Amniotic epithelial cell (primary cell): ENCODE data around the gene CCDC107.

Experiments
- DNase-seq: peaks from one replicate; pipeline ENCODE4 v3.0.0-alpha.2; 2010; ENCODE audit warnings: low read depth

Gene CCDC107

GRCh38 chr9:35684921-35685320 lies 26.8 kb downstream of the CCDC107 start:
- no peak for DNase-seq

DNA sequence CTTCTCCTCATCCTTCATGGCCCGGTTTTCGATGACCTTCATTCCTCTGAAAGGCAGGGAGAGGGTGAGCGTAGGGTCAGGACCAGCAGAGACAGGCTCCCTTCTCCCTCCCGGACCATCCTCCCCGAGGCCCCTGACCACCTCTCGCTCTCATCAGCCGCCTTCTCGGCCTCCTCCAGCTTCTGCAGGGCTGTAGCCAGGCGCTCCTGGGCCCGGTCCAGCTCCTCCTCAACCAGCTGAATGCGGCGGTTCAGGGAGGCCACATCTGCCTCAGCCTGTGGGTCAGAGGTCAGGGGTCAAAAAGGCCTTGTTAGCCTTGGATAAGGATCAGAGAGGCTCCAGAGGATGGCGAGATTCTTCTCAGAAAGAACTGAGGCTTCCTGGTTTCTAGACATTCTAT lies 27.4 kb downstream of the CCDC107 start:
- DNase-seq = no peak

GRCh38 chr9:35686222-35687203 lies 28.4 kb downstream of the CCDC107 start:
- peak; percentile 45 for DNase-seq

DNA sequence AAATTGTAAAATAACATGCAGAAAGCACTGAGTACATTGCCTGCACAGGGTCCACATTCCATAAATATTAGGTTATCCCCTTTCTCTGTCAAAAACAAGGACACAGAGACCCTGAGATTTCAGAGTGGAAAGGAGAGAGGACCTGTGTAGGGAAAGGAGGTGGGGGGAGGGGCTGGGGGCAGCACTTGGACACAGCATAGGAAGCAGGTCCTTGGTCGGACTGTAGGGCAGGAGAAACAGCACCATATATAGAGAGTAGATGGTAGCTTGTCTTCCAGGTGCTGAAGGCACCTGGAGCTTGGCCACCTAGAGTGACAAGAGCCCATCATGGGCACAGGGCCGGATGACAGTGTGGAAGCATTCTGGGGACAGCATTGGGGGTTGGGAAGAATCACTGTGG lies 29.2 kb downstream of the CCDC107 start:
- DNase-seq = no peak

GRCh38 chr9:35687972-35688557 lies 30.0 kb downstream of the CCDC107 start:
- no peak for DNase-seq

- DNase-seq = peak; percentile 86
Measured at GRCh38 chr9:35688558-35689541, 30.8 kb downstream of the CCDC107 start.

DNA sequence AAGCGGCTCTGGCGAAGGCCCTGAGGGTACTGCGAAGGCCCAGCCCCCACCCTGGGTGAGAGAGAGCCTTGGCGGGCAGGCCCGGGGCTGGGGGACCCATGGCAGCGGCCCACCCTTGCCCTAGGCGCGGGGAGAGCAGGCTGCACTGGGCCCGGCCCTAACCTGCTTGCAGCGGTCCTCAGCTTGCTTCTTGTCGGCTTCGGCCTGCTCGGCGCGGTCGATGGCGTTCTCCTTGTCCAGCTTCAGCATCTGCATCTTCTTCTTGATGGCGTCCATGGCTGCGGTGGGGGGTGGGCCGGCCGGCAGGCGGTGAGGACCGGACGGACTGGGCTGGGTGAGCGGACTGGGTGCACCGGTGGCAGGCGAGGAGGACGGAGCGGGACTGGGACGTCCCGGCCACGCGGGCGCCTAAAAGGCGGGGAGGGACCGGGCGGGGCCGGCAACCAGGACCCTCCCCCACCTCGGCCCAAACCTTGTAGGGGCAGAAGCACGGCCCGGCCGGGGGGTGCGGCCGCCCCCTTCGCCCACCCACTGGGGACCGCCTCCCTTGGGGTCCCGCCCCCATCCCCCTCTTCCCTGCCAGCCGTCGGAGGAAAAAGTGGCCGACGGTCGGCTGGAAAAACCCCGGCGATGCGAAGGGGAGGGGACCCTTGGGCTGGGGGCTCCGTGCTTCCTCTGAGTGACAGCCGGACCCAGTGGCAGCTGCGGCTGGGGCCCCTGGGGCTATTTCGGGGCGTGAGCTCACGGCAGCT lies 31.6 kb downstream of the CCDC107 start, which contains the start of gene TPM2:
Gene TPM2 (minus strand): TSS at position 384 of the 752 bp plus-strand sequence. CDS start 108 bp downstream, at position 276.
- peak; percentile 88 for DNase-seq

- DNase-seq = peak; percentile 71
Measured at GRCh38 chr9:35690294-35690613, 32.2 kb downstream of the CCDC107 start.

DNA sequence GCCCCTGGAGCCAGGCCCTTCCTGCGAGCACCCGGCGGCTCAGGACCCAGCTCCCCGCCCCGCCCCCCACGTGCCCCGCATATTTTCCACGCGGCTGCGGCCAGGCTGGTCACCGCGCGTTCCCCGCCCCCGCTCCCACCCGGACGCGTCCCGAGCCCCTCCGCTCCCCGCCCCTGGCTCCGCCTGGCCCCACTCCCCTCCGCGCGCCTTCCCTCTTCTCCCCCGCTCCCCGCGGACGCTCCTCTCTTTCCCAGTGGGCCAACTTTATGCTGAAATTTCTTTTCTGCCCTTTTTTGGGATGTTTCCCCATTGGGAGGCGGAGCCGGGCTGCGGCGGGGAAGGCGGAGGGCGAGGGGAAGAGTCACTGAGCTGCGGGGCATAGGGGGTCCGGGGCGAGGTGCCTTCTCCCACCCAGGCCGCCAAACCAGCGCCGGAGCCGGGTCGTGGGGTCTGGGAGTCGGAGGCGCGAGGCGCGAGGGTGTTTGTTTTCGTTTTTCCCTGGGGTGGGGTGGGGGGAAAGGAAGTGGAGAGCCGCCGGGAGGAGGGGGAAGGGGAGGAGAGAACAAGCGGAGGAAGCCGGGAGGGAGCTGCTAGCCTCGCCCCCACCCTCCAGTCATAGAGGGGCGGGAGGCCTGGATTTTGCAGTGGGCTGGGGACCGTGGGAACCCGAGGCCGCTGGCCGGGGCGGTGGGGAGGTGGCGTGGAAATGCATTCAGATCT lies 32.7 kb downstream of the CCDC107 start:
- DNase-seq = peak; percentile 87

DNA sequence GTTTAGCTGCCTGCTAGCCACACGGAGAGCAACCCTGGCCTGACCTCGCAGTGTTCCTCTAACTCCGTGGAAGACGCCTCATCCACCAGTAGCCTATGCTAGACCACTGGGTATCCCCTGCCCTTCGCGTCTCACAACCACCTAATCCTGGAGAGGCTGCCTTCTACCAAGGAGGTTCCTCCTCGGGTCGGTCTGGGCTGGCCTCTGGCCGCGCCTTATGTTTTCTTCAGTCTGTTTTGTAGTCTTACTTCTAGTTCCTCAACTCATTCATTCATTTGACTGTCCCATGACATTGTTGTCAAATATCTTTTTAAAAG lies 33.2 kb downstream of the CCDC107 start:
- no peak for DNase-seq

GRCh38 chr9:35691757-35692301 lies 33.7 kb downstream of the CCDC107 start:
- no peak for DNase-seq

DNA sequence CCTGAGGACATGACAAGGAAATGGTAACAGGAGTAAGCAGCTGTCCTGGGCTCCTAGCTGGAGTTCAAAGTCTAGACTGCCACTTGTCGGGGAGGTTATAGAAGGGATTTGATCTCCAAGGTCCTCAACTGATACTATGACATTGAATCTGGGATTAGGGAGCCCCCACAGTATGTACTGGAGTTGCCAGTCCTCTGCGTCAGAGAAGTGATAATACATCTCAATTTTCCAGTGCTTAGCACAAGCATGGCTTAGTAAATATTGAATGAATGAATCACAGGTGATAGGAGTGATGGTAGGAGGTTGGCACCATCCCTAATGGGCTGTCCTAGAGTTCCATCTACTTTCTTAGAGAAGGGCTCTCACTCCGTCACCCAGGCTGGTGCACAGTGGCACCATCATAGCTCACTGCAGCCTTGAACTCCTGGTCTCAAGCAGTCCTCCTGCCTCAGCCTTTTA lies 37.9 kb downstream of the CCDC107 start:
- peak; percentile 73 for DNase-seq

DNA sequence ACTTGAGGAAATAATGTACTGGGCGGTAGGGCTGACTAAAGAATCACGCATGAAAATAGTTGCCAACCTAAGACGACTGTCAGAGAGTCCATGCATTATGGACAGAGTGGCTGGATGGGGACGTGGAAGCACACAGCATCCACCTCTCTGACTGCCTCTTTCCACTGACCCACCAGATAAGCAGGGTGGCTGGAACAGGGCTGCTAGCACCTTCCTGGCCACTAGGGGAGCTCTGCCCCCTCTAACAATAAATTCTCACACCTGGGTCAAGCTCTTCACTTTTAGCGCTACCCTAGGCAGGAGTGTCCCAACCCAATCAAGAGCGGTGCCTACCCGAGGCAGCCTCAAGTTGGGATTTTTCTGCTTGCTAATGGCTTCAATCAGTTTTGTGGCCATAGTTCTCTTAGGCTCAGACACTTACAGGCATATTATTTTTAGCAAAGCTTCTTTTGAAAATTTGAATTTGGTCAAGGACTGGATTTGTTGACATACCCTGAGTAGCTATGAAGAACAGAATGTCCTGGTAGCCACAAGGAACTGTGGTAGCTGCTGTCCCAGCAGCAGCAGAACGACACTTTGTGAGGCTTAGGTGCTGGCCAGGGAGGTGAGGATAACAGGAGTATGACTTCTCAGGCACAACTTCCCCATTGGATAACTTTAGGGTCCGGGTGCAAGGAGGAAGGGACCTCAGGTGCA lies 38.6 kb downstream of the CCDC107 start:
- peak; percentile 54 for DNase-seq

DNA sequence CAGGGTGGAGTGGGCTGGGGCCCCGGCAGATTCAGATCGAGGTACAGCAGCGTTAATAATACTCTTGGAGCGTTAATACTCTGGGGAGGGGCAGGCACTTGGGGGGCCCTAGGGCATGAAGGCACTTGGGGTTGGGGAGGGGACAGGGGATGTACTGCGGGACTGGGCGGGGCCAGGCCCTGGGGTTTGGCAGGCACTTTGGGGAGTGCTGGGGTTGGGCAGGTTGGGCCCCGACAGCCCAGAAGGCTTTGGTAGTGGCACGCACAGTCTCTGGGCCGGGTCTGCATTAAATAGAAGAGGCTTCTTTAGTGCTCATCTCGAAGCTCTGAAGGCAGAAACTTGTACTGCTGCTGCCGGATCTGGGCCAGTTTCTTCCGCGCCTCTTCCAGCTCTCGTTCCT lies 39.4 kb downstream of the CCDC107 start:
- no peak for DNase-seq

DNA sequence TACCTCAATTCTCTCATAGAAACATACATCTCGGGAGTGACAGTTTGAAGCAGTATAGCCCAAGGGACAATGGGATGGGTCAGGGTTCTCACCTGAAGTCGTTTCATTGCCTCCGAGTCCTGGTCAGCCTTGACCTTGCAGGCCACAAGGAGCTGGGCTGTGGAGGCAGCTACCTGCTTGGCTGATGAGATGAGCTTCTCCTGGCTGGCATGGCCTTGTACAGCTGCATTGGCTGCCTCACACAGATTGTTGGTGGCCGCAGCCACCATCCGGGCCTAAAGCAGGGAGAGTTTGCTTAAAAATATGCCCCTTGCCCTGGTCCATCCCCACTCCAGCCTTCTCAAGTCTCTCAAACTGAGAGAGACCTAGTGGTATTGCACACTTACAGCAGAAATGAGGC lies 40.1 kb downstream of the CCDC107 start:
- no peak for DNase-seq

DNA sequence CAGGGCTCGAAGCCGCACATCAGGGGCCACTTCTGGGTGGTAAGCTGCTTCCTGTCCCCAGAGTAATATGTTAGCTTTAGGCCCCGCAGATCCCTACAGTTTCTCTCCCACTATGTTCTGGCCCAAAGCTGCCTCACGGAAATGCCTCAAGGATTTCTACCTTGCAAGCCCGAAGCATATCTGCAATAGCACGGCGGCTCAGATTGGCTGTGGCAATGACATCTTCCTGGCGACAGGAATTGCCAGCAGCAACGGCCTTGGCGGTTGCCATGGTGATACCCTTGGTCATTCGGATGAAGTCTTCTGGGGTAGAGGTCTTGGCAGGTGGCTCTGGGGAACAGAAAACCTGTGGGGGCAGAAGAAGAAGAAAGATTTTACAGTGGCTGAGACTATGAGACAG lies 41.9 kb downstream of the CCDC107 start:
- DNase-seq = no peak

DNA sequence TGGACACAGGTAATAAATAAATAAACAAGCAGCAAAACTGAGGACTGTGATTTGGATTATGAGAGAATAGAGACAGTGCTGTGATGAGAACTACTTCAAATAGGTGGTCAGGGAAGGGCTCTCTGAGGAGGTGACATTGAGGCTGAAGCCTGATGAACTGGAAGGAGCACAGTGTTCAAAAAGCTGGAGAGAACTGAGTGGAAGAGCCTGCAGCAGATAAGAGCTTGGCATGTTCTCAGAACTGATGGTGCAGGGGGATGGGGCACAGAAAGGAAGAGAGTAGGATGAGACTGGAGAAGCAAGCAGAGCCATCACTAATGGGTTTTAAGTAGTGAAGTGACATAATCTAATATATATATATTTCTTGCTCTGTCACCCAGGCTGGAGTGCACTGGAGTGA lies 42.9 kb downstream of the CCDC107 start:
- DNase-seq = no peak

DNA sequence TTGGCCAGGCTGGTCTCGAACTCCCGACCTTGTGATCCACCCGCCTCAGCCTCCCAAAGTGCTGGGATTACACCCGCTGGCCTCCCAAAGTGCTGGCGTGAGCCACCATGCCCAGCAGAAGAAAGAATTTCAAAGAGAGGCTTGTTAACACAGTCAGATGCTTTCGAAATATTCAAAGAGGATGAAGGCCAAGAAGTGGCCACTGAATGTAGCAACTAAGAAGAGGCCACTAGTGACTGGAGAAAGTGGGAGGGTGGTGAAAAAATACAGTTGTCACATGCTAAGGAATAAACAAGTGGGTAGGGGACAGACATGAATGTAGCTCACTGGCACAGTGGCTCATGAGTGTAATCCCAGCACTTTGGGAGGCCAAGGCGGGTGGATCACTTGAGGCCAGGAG lies 44.6 kb downstream of the CCDC107 start:
- DNase-seq = peak; percentile 29

GRCh38 chr9:35703906-35704672 lies 46.0 kb downstream of the CCDC107 start:
- no peak for DNase-seq
